GM18505 (cell line): ENCODE measurements around the gene BLZF1.
A peak's percentile ranks its signal among the peaks of the same experiment; 100 is the strongest.
"Not testable (repeated sequence)": the region's sequence is repeated elsewhere in the genome, so short reads cannot be mapped to it uniquely, and the experiment has no call there.

Experiments used
- ATAC-seq: cut with Tn5 transposase; IDR thresholded peaks from one replicate; pipeline ENCODE4 v1.9.1; 2021; ENCODE audit not compliant: unreplicated experiment
- POLR2A ChIP-seq: IDR thresholded peaks from 4 replicates; pipeline ENCODE4 v1.6.1; 2011; ENCODE audit warnings: borderline replicate concordance; ENCODE audit not compliant: insufficient read depth, insufficient read length; ENCODE audit errors: extremely low read depth

The BLZF1 gene

GRCh38 chr1:169339773-169340172, 28.2 kb upstream of the BLZF1 start:
- TF ChIP-seq POLR2A = no peak
- ATAC-seq = no peak

DNA sequence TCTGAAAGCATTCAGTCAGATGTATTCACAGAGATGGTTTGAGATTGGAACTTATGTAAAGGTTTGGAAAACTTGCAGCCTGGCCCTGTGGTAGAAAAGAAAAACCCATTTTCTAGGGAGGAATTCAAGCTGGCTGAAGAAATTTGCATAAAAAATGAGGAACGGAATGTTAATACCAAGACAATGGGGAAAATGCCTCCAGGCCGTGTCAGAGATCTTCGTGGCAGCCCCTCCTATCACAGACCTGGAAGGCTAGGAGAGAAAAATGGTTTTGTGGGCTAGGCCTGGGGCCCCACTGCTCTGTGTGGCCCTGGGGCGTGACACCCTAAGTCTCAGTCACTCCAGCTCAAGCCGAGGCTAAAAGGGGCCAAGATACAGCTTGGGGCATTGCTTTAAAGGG, 27.1 kb upstream of the BLZF1 start:
- no peak for TF ChIP-seq POLR2A
- no peak for ATAC-seq

DNA sequence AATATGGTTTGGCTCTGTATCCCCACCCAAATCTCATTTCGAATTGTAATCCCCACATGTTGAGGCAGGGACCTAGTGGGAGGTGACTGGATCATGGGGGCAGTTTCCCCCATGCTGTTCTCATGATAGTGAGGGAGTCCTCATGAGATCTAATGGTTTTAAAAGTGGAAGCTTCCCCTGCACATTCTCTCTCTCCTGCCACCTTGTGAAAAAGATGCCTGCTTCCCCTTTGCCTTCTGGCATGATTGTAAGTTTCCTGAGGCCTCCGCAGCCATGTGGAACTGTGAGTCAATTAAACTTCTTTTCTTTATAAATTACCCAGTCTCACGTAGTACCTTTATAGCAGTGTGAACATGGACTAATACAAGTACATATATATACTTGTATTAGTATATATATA, 25.9 kb upstream of the BLZF1 start:
- not testable (repeated sequence) for ATAC-seq

DNA sequence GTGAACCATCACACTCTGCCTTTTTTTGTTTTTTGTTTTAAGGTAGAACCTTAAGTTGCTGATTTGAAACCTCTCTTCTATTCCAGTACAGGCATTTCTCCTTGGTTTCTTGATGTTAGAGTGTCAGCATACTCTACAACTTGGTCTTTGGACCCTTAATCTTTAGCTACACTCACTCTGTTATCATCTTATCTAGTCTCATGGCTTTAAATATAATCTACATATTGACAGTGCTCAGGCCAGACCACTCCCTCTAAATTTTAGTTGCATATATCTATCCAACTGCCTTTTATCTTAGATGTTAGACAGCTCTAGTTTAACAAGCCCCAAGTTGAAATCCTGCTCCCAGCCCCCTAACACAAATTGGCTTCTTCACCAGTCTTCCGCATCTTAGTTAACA, 22.5 kb upstream of the BLZF1 start:
- no peak for TF ChIP-seq POLR2A
- ATAC-seq = no peak

DNA sequence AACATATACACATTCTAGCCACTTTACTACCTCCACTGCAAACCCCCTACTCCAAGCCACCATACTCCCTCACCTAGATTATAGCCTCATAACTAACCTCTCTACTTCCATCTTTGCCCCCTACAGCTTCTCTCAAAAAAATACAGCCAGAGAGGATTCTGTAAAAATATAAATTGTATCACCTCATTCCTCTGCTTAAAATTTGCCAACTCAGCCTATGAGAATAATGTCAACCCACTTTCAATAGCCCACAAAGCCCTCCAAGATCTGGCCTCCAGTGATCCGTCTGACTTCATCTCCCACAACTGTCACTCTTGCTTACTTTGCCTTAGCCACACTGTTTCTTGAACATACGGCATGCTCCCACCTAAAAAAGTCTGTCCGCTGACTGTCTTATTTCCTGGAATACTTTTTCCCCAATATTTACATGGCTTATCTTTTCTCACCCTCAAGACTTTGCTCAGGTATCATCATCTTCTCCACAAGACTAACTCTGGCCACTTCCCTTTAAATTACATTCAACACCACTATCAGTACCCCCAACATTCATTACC, 21.9 kb upstream of the BLZF1 start:
- no peak for ATAC-seq
- no peak for TF ChIP-seq POLR2A

DNA sequence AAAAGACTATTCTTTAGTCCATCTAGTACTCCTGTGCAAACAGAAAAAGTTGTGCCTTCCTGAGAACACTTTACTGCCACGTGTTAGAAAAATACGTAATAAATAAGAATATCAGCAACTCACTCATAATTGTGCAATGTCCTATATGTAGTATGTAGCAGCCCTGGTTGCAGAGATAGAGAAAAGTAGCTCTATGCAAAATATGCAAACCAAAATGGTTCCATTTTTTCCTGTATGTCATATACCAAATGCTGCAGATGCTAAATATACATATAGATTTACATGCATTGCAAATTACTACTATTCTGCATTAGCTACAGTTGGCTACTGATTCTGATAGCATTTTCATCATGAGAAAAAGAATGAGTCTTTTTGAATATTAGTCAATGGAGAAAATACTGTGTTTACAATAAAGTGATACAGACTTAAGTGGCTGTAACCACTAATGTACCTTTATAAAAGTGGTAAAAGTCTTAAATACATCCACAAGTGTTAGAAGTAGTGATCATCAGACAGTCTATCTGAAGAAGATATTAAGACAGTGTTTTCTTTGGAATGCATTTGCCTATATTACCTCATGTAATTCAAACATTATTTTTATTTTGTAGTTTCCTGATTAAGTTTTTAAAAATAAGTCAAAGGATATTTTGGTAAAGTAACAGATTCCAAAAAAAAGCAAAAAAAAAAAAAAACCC, 20.2 kb upstream of the BLZF1 start:
- no peak for ATAC-seq
- TF ChIP-seq POLR2A = no peak

DNA sequence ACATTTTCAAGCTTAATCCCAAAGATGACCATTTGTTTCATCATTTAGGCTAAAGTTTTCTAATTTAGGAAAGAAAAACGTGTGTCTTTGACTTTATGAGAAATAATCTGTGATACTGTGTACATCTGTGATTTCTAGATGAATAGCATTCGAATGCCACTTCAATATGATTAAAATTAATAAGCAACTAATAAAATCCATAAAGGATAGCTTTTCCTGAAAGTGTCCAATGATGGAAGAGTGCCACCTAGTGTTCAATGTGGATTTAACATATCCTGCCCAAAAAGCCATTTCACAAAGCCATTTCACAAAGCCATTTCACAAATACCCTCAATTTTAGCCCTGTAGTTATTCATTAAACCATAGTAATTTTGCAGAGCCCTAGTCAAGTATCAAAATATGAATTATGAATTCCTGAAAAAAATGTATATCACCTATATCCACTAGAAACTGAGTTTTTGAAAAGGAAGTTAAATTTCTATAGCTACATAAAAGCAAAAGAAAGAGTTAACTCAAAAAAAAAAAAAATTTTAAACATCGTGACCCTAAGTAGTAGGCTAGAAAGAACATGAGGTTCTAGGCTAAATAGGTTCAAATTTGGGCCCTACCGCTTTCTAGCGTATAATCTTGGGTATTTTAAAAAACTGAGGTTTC, 19.5 kb upstream of the BLZF1 start:
- TF ChIP-seq POLR2A = no peak
- ATAC-seq = no peak

DNA sequence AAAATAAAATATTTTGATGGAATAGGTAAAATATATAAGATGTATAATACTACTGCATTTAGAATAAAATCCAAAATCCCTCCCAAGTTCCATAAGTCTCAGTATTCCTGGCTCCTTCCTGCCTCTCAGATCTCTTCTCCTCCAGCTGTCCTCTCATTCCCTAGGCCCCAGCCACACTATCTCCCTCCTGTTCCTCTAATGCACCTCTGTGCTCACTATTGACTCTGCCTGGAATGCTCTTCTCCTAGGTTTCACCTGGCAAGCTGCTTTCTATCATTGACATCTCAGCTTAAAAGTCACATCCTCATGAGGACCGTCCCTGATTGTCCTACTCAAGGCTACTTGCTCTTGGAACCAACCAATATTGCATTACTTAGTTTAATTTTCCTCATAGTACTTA, 7.6 kb upstream of the BLZF1 start:
- no peak for TF ChIP-seq POLR2A
- ATAC-seq = no peak

DNA sequence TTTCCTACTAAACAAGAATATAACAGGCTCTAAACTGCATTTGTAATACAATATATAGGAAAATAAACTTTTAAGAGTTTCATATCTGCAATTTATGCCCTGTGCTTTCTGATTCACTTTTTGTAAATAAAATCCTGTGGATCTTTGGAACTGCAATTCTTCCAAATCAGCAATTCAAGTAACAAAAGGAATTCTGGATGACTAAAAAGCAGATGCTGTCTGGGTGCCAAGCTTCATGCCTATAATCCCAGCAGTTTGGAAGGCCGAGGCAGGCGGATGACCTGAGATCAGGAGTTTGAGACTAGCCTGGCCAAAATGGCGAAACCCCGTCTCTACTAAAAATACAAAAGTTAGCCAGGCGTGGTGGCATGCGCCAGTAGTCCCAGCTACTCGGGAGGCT, 6.7 kb upstream of the BLZF1 start:
- TF ChIP-seq POLR2A = no peak
- no peak for ATAC-seq

GRCh38 chr1:169363046-169363730, 4.8 kb upstream of the BLZF1 start:
- no peak for TF ChIP-seq POLR2A
- peak; percentile 32 for ATAC-seq

DNA sequence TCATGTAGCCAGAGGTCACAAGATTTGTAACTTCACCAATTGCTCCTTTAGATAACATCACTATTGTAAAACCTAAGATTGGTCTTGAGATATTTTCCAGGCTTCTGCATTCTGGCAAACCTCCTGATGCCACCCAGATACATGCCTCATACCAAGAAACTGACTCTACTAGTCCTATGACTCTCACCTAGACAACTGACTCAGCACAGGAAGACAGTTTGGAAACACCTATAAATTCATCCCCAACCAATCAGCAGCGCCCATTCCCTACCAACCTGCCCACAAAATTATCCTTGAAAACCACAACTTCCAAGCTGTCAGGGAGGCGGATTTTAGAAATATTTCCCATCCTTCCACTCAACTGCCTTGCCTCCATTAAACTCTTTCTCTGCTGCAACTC, 3.0 kb upstream of the BLZF1 start:
- ATAC-seq = no peak
- no peak for TF ChIP-seq POLR2A

DNA sequence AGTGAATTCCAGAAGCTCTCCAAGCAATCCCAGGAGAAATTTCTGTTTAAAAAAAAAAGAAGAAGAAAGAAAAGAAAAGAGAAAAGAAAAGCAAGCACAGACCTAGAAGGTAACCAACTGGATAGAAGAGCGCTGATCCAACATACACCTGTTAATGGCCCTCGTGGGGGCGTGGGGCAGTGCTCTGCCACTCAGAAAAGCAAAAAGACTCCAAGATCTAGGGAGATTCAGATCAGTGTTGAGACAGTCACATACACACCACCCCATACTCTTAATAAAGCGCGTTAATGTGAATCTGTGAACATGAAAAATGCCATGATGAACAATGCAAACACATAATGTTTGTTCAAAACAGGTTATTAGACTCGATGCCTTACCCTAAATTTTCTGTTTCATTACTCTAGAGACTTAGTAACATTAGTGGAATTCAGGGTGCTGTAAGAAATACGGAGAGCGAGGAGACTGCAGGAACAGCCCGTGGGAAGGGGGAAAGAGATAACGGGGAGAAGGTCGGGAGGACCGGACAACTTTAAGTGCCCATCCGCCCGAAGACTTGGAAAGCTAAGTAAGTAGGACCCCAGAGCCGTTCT, 804 bp upstream of the BLZF1 start:
- no peak for ATAC-seq
- no peak for TF ChIP-seq POLR2A

DNA sequence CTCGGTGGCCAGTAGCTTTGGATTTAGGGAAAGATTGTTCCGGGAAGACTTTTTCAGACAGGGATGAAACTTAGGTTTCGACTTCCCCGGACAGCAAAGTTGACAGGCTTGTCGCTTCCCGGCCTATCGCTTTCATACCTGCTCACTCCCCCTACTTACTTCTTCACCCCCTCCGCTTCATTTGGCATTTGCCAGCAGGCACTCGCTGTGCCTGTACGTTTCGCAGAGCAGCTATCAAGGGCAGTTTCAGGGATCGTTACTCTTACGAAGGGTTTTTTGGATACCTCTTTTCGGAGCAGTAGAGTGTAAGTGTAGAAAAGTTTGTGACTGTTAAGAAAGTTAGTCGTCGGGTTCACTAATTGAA, 393 bp downstream of the BLZF1 start:
- ATAC-seq = no peak
- peak; percentile 19 for TF ChIP-seq POLR2A

GRCh38 chr1:169371404-169371803, 3.4 kb downstream of the BLZF1 start:
- TF ChIP-seq POLR2A = no peak

More at GRCh38 chr1:169371404-169371803, 3.4 kb downstream of the BLZF1 start:
- no peak for ATAC-seq
